H1 (cell line): Measurements from ENCODE around the gene NADK2. TPM values are rescaled to one million over a fixed set of nuclear protein-coding genes. Genes with fewer than 3 reads are reported as not detected.

ENCODE experiments used
- CTCF ChIA-PET: fragments of 300-600 bp; sonication (Branson Sonifier 250); formaldehyde crosslinking; loops from one replicate; lab custom pipeline; 2021; ENCODE audit not compliant: partially characterized antibody; lab: Charles Lee
- POLR2A ChIA-PET: fragments of 300-600 bp; sonication (Branson Sonifier 250); formaldehyde crosslinking; loops from one replicate; lab custom pipeline; 2021; ENCODE audit warnings: inconsistent platforms; ENCODE audit not compliant: partially characterized antibody; lab: Charles Lee
- DNase-seq, 2 experiments: peaks; one replicate each; pipeline versions ENCODE4 v3.0.0 to v3.0.0-alpha.2; 2010 to 2022; ENCODE audit warnings: low spot score in 2 of 2, low read depth in 1 of 2, mixed read lengths in 1 of 2
- FAIRE-seq: peaks from 2 replicates; lab custom pipeline; 2011; peaks lifted over from hg19 to GRCh38; lab: Jason Lieb, UNC
- H2AFZ ChIP-seq: 2 replicates; pipeline ENCODE4 v1.8.1; 2012; ENCODE audit warnings: low read length, inconsistent platforms
- H2AK5ac ChIP-seq: 2 replicates; pipeline ENCODE4 v1.6.1; 2013; ENCODE audit warnings: low read depth, low read length
- H2BK120ac ChIP-seq: replicated peaks from 2 replicates; pipeline ENCODE3; 2013; ENCODE audit warnings: low read depth, low read length, inconsistent platforms
- H2BK12ac ChIP-seq: 2 replicates; pipeline ENCODE4 v1.6.1; 2013; ENCODE audit warnings: low read depth, low read length
- H2BK15ac ChIP-seq: 2 replicates; pipeline ENCODE4 v1.6.1; 2013; ENCODE audit warnings: low read length
- H2BK20ac ChIP-seq: 2 replicates; pipeline ENCODE4 v1.6.1; 2013; ENCODE audit warnings: low read length
- H2BK5ac ChIP-seq: 2 replicates; pipeline ENCODE4 v1.6.1; 2013; ENCODE audit warnings: low read depth, low read length
- H3K14ac ChIP-seq: 2 replicates; pipeline ENCODE4 v1.6.1; 2013; ENCODE audit warnings: inconsistent platforms; ENCODE audit not compliant: insufficient read length
- H3K18ac ChIP-seq: 2 replicates; pipeline ENCODE4 v1.6.1; 2013; ENCODE audit warnings: low read length; ENCODE audit errors: extremely low read depth
- H3K23ac ChIP-seq: 2 replicates; pipeline ENCODE4 v1.6.1; 2013; ENCODE audit warnings: inconsistent platforms; ENCODE audit not compliant: insufficient read length
- H3K23me2 ChIP-seq: 2 replicates; pipeline ENCODE4 v1.6.1; 2013; ENCODE audit warnings: low read depth, low read length
- H3K27ac ChIP-seq: 2 replicates; pipeline ENCODE4 v1.6.1; 2011; ENCODE audit warnings: low read depth, low read length, inconsistent platforms
- H3K27me3 ChIP-seq, 4 experiments: replicated peaks in 1 of 4; 1 replicate in 1 of 4; 2 replicates in 3 of 4; pipeline versions ENCODE4 v1.6.1 to v1.8.1; 2011 to 2013; ENCODE audit warnings: low read length in 3 of 4, mild to moderate bottlenecking in 3 of 4, inconsistent platforms in 2 of 4, mixed read lengths in 2 of 4, moderate library complexity in 1 of 4; ENCODE audit not compliant: control insufficient read depth in 3 of 4, insufficient read depth in 3 of 4; ENCODE audit errors: extremely low read depth in 1 of 4
- H3K36me3 ChIP-seq, 4 experiments: 2 replicates each; pipeline versions ENCODE4 v1.6.1 to v1.8.1; 2011 to 2013; ENCODE audit warnings: mild to moderate bottlenecking in 4 of 4, low read length in 3 of 4, moderate library complexity in 2 of 4, control low read depth in 1 of 4, inconsistent platforms in 1 of 4; ENCODE audit not compliant: insufficient read depth in 4 of 4, control insufficient read depth in 2 of 4
- H3K4ac ChIP-seq: replicated peaks from 2 replicates; pipeline ENCODE3; 2013; ENCODE audit warnings: low read length, low read depth, mixed read lengths, inconsistent platforms; ENCODE audit not compliant: insufficient read length
- H3K4me1 ChIP-seq, 4 experiments: replicated peaks in 1 of 4; 1 replicate in 1 of 4; 2 replicates in 3 of 4; pipeline versions ENCODE4 v1.6.1 to v1.8.1; 2011 to 2013; ENCODE audit warnings: low read length in 3 of 4, inconsistent platforms in 2 of 4, mixed read lengths in 1 of 4; ENCODE audit not compliant: insufficient read depth in 4 of 4, control insufficient read depth in 3 of 4
- H3K4me2 ChIP-seq, 2 experiments: 2 replicates each; pipeline versions ENCODE4 v1.6.1 to v1.8.1; 2011 to 2013; ENCODE audit warnings: low read depth in 2 of 2, low read length in 2 of 2, control low read depth in 1 of 2, inconsistent platforms in 1 of 2, mild to moderate bottlenecking in 1 of 2; ENCODE audit not compliant: insufficient read depth in 1 of 2
- H3K4me3 ChIP-seq, 4 experiments: fragments of 200-600, 300-600 bp in 1 of 4; sonication (generic), shearing (Covaris generic), sonication (Bioruptor Twin) in 1 of 4; 2 replicates each; pipeline versions ENCODE4 v1.5.1 to v1.8.1; 2011 to 2016; ENCODE audit warnings: low read length in 4 of 4, low read depth in 3 of 4, control low read depth in 2 of 4, inconsistent platforms in 2 of 4, mild to moderate bottlenecking in 2 of 4, mixed read lengths in 1 of 4, moderate library complexity in 1 of 4; ENCODE audit not compliant: insufficient read depth in 2 of 4; ENCODE audit errors: extremely low read depth in 1 of 4
- H3K56ac ChIP-seq: replicated peaks from 2 replicates; pipeline ENCODE3; 2013; ENCODE audit warnings: low read depth, mild to moderate bottlenecking, mixed read lengths, low read length, inconsistent platforms; ENCODE audit not compliant: insufficient read length
- H3K79me1 ChIP-seq: 2 replicates; pipeline ENCODE4 v1.6.1; 2013; ENCODE audit warnings: low read depth, low read length, control low read depth
- H3K79me2 ChIP-seq, 2 experiments: 2 replicates each; pipeline versions ENCODE4 v1.6.1 to v1.8.1; 2012 to 2013; ENCODE audit warnings: low read length in 2 of 2, mild to moderate bottlenecking in 2 of 2, inconsistent platforms in 1 of 2; ENCODE audit not compliant: insufficient read depth in 2 of 2, control insufficient read depth in 1 of 2
- H3K9ac ChIP-seq, 4 experiments: replicated peaks in 1 of 4; 1 replicate in 1 of 4; 2 replicates in 3 of 4; pipeline versions ENCODE4 v1.6.1 to v1.8.1; 2011 to 2013; ENCODE audit warnings: low read depth in 3 of 4, low read length in 3 of 4, control low read depth in 2 of 4, mild to moderate bottlenecking in 2 of 4, moderate library complexity in 2 of 4, inconsistent platforms in 1 of 4; ENCODE audit errors: extremely low read depth in 1 of 4
- H3K9me3 ChIP-seq, 2 experiments: 2 replicates each; pipeline versions ENCODE4 v1.6.1 to v1.8.1; 2012 to 2013; ENCODE audit warnings: mild to moderate bottlenecking in 2 of 2, moderate library complexity in 2 of 2, control low read depth in 1 of 2, inconsistent platforms in 1 of 2, low read depth in 1 of 2, low read length in 1 of 2, mixed read lengths in 1 of 2; ENCODE audit not compliant: insufficient read depth in 2 of 2
- H4K20me1 ChIP-seq, 2 experiments: replicated peaks in 1 of 2; 2 replicates each; pipeline versions ENCODE3 to v1.8.1; 2011 to 2013; ENCODE audit warnings: inconsistent platforms in 2 of 2, low read length in 2 of 2, mild to moderate bottlenecking in 1 of 2; ENCODE audit not compliant: insufficient read depth in 2 of 2, control insufficient read depth in 1 of 2
- H4K5ac ChIP-seq: 2 replicates; pipeline ENCODE4 v1.6.1; 2013; ENCODE audit warnings: low read length, low read depth, mixed read lengths, inconsistent platforms; ENCODE audit not compliant: insufficient read length
- H4K8ac ChIP-seq: 2 replicates; pipeline ENCODE4 v1.8.0; 2013; ENCODE audit warnings: mild to moderate bottlenecking, moderate library complexity, low read length, inconsistent platforms; ENCODE audit not compliant: insufficient read depth; ENCODE audit errors: extremely low read depth
- H4K91ac ChIP-seq: replicated peaks from 2 replicates; pipeline ENCODE3; 2013; ENCODE audit warnings: low read length, mixed read lengths, inconsistent platforms; ENCODE audit not compliant: insufficient read length
- SRF ChIP-seq: IDR thresholded peaks from 2 replicates; pipeline ENCODE4 v1.6.1; 2011; ENCODE audit warnings: mild to moderate bottlenecking, low read depth, low read length, moderate library complexity
- WGBS, 2 experiments: shearing (Covaris generic) in 1 of 2; methylation state at CpG; one replicate each; pipeline versions ENCODE4 v1.1.6 to v1.1.7; 2013 to 2015; ENCODE audit warnings: low lambda C conversion rate in 2 of 2, mixed read lengths in 2 of 2, inconsistent platforms in 1 of 2, low coverage in 1 of 2, missing lambda C conversion rate in 1 of 2; ENCODE audit not compliant: insufficient replicate concordance in 2 of 2, insufficient coverage in 1 of 2, insufficient read length in 1 of 2; ENCODE audit errors: extremely low coverage in 1 of 2, missing lambda C conversion rate in 1 of 2; 5-methylcytosine and 5-hydroxymethylcytosine counted together
- polyA plus RNA-seq, 7 experiments: library from polyadenylated mRNA; depleted of rRNA in 3 of 7; stranded (reverse) in 5 of 7; unstranded in 2 of 7; fragments of >200 nt in 5 of 7; fragments of 200-250 nt in 2 of 7; gene quantifications; 1 replicate in 5 of 7; 2 replicates in 1 of 7; 4 replicates in 1 of 7; pipeline versions ENCODE4 v1.2.1 to v1.2.3, GENCODE V29; 2011 to 2013; ENCODE audit warnings: missing spikeins in 2 of 7, mixed read lengths in 2 of 7
- total RNA-seq: library from RNA; stranded (reverse); fragmentation: NEBNext Ultra II Directional; extraction: Animal tissue kit (Norgen Biotek cat#: 25700); gene quantifications from 2 replicates; pipeline ENCODE4 v1.2.1, GENCODE V29; 2021

The NADK2 gene
- total and polyA plus RNA-seq, 2 of the 8 experiments (the other 6 are each of a cell fraction or from before 2014, with no cell fraction given), result 3.4 to 16.1 TPM

DNA sequence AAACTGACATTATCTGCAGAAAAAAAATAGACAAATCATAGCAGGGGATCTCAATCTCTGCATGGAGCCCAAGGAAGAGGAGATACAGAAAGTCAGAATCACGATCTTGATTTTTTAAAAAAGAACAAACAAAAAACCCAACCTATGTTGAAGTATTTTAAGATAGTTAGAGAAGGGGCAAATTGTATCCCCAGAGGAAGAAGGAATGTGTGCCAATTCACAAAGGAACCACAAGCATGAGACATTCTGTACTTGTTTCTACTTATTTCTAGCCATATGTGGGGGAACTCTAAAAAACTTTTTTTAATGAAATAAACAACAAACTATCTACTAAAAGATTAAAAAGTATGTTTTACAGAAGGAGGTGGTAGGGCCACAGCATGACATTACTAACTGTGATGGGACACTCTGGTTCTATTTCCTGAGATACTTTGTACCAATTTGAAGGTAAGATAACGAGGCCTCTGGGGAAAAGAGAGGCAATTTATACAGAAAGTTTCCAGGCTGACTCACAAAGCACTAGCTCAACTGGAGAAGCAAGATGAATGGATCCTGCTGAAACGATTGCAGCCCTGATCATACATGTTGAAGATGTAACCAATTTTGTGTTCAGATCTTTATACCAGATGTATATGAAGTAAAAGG is 37.5 kb upstream of the NADK2 start:
- H3K23me2 ChIP-seq, result no peaks in the 10 kb centered on the region; the same call in 1 of the 2 replicates
- H2BK12ac ChIP-seq, result no peak overlapping the region
- peaks cover 0 to 4% (median 0%) of the 10 kb centered on the region in 4 experiments; a peak in 1 of 7 replicates for H3K4me1 ChIP-seq
- H2AFZ ChIP-seq, result no peak overlapping the region
- TF ChIP-seq SRF, result no peak
- no peak overlapping the region for H4K5ac ChIP-seq
- ChIA-PET POLR2A (no interaction called here), CTCF (interaction anchor here (1.0 to 7.2 kb wide), 3 partner anchors 14 to 417 kb away, joined by 4 to 46 read pairs (median 5); no protein-coding TSS in a partner anchor)
- no peak overlapping the region for H3K4ac ChIP-seq
- H3K9ac ChIP-seq, result no peak overlapping the region
- no peaks in the 10 kb centered on the region for H3K79me1 ChIP-seq
- no peak overlapping the region for H2BK120ac ChIP-seq
- H3K36me3 ChIP-seq, result no peaks in the 10 kb centered on the region
- no peak overlapping the region for H3K4me3 ChIP-seq
- H3K56ac ChIP-seq, result no peak overlapping the region
- H2AK5ac ChIP-seq, result no peak overlapping the region
- H2BK15ac ChIP-seq, result no peak overlapping the region
- no peak overlapping the region for H3K23ac ChIP-seq
- 82% methylated on average over 3 of the region's 3 CpGs; no CpG with 5 or more reads in 1 of the 2 experiments for WGBS, 2 experiments
- no peak overlapping the region for H3K18ac ChIP-seq
- H4K20me1 ChIP-seq, result no peaks in the 10 kb centered on the region
- H4K8ac ChIP-seq, result no peak overlapping the region
- no peak overlapping the region for H3K4me2 ChIP-seq
- no peak overlapping the region for H3K27ac ChIP-seq
- DNase-seq, result no peak
- H3K9me3 ChIP-seq, result no peaks in the 10 kb centered on the region
- H2BK5ac ChIP-seq, result no peak overlapping the region
- H3K14ac ChIP-seq, result no peak overlapping the region
- H4K91ac ChIP-seq, result no peak overlapping the region
- H2BK20ac ChIP-seq, result no peak overlapping the region
- H3K27me3 ChIP-seq, result no peaks in the 10 kb centered on the region; a peak in 1 of 7 replicates
- no peak for FAIRE-seq
- no peaks in the 10 kb centered on the region for H3K79me2 ChIP-seq
